SK-N-SH treated with all-trans-retinoic acid at 6 μM for 48 hours (cell line): ENCODE measurements around the gene GRB2.

Experiments
- ATAC-seq: fragments of 200-7000 bp; cut with Tn5 transposase; 3 replicates; pipeline ENCODE4 v1.9.1; 2020; ENCODE audit warnings: mild to moderate bottlenecking, moderate library complexity
- ARNTL ChIP-seq: fragments of 450-650 bp; formaldehyde crosslinking; IDR thresholded peaks from 2 replicates; pipeline ENCODE4 v1.5.0; 2020; ENCODE audit warnings: low read depth, mild to moderate bottlenecking, moderate library complexity, borderline replicate concordance
- BACH2 ChIP-seq: fragments of 250-450 bp; sonication (Bioruptor Pico); IDR thresholded peaks from 2 replicates; pipeline ENCODE4 v1.9.0; 2021; ENCODE audit warnings: mild to moderate bottlenecking, borderline replicate concordance
- CREB5 ChIP-seq: fragments of 250-450 bp; sonication (Bioruptor Pico); IDR thresholded peaks from 2 replicates; pipeline ENCODE4 v1.5.1; 2020; ENCODE audit warnings: low read depth, mild to moderate bottlenecking, moderate library complexity
- CSDC2 ChIP-seq: fragments of 250-450 bp; sonication (Bioruptor Pico); IDR thresholded peaks from 2 replicates; pipeline ENCODE4 v1.5.0; 2020; ENCODE audit warnings: mild to moderate bottlenecking, moderate library complexity
- CSRNP3 ChIP-seq: fragments of 250-450 bp; sonication (Bioruptor Pico); IDR thresholded peaks from 2 replicates; pipeline ENCODE4 v1.5.1; 2021; ENCODE audit warnings: mild to moderate bottlenecking, moderate library complexity
- ESRRG ChIP-seq: fragments of 250-450 bp; sonication (Bioruptor Pico); IDR thresholded peaks from 2 replicates; pipeline ENCODE4 v1.6.1; 2021; ENCODE audit warnings: mild to moderate bottlenecking
- GLIS3 ChIP-seq: fragments of 250-450 bp; sonication (Bioruptor Pico); IDR thresholded peaks from 2 replicates; pipeline ENCODE4 v1.5.0; 2020; ENCODE audit warnings: mild to moderate bottlenecking, moderate library complexity
- OSR1 ChIP-seq: fragments of 250-450 bp; sonication (Bioruptor Pico); IDR thresholded peaks from 2 replicates; pipeline ENCODE4 v1.8.0; 2022; ENCODE audit warnings: moderate library complexity, mild to moderate bottlenecking, inconsistent platforms
- PATZ1 ChIP-seq: fragments of 250-450 bp; sonication (Bioruptor Pico); IDR thresholded peaks from 2 replicates; pipeline ENCODE4 v1.8.0; 2020; ENCODE audit warnings: mild to moderate bottlenecking, moderate library complexity, borderline replicate concordance
- POU6F1 ChIP-seq: fragments of 250-450 bp; sonication (Bioruptor Pico); IDR thresholded peaks from 2 replicates; pipeline ENCODE4 v1.8.0; 2021; ENCODE audit warnings: low read depth, mild to moderate bottlenecking, moderate library complexity, borderline replicate concordance
- PPARA ChIP-seq: fragments of 250-450 bp; sonication (Bioruptor Pico); IDR thresholded peaks from 2 replicates; pipeline ENCODE4 v1.5.0; 2020; ENCODE audit warnings: mild to moderate bottlenecking, borderline replicate concordance
- RARB ChIP-seq: fragments of 250-450 bp; sonication (Bioruptor Pico); IDR thresholded peaks from 2 replicates; pipeline ENCODE4 v1.8.0; 2021; ENCODE audit warnings: mild to moderate bottlenecking, moderate library complexity
- SNAI2 ChIP-seq: fragments of 250-450 bp; sonication (Bioruptor Pico); IDR thresholded peaks from 2 replicates; pipeline ENCODE4 v1.5.0; 2020; ENCODE audit warnings: mild to moderate bottlenecking, moderate library complexity
- TOX ChIP-seq: fragments of 250-450 bp; sonication (Bioruptor Pico); IDR thresholded peaks from 2 replicates; pipeline ENCODE4 v1.8.0; 2021; ENCODE audit warnings: mild to moderate bottlenecking, moderate library complexity, borderline replicate concordance
- TSHZ2 ChIP-seq: fragments of 250-450 bp; sonication (Bioruptor Pico); IDR thresholded peaks from 2 replicates; pipeline ENCODE4 v1.5.0; 2020; ENCODE audit warnings: mild to moderate bottlenecking, moderate library complexity
- ZC3H10 ChIP-seq: fragments of 250-450 bp; sonication (Bioruptor Pico); IDR thresholded peaks from 2 replicates; pipeline ENCODE4 v1.5.1; 2021; ENCODE audit warnings: mild to moderate bottlenecking, moderate library complexity
- ZFP3 ChIP-seq: fragments of 250-450 bp; sonication (Bioruptor Pico); IDR thresholded peaks from 2 replicates; pipeline ENCODE4 v1.5.0; 2020; ENCODE audit warnings: mild to moderate bottlenecking, moderate library complexity
- ZFP30 ChIP-seq: fragments of 450-650 bp; formaldehyde crosslinking; IDR thresholded peaks from 2 replicates; pipeline ENCODE4 v1.5.0; 2022; ENCODE audit warnings: mild to moderate bottlenecking, moderate library complexity
- ZNF565 ChIP-seq: fragments of 450-650 bp; formaldehyde crosslinking; conservative IDR thresholded peaks from 2 replicates; pipeline ENCODE4 v1.5.0; 2020; ENCODE audit warnings: low read depth, mild to moderate bottlenecking, moderate library complexity
- ZNF70 ChIP-seq: fragments of 450-650 bp; formaldehyde crosslinking; IDR thresholded peaks from 2 replicates; pipeline ENCODE4 v1.5.0; 2020; ENCODE audit warnings: mild to moderate bottlenecking, moderate library complexity
- ZNF8 ChIP-seq: fragments of 450-650 bp; formaldehyde crosslinking; IDR thresholded peaks from 2 replicates; pipeline ENCODE4 v1.5.0; 2020; ENCODE audit warnings: mild to moderate bottlenecking, moderate library complexity

The GRB2 gene

GRCh38 chr17:75411328-75412067 is 6.0 kb upstream of the GRB2 start (continued):
- TF ChIP-seq ZNF565 (no peak), CREB5 (CRISPR knock-in tag) (no peak), ZNF8 (CRISPR knock-in tag) (no peak), ZC3H10 (CRISPR knock-in tag) (no peak), CSDC2 (CRISPR knock-in tag) (no peak), ZFP30 (CRISPR knock-in tag) (no peak), PATZ1 (CRISPR knock-in tag) (no peak), SNAI2 (CRISPR knock-in tag) (no peak), OSR1 (CRISPR knock-in tag) (no peak), GLIS3 (CRISPR knock-in tag) (no peak)

- ATAC-seq, result no peak
- TF ChIP-seq ZC3H10 (CRISPR knock-in tag), result no peak
- TF ChIP-seq BACH2 (CRISPR knock-in tag), result no peak
- TF ChIP-seq CSRNP3, result no peak
- no peak for TF ChIP-seq ZNF8 (CRISPR knock-in tag)
- TF ChIP-seq ESRRG (CRISPR knock-in tag), result no peak
- TF ChIP-seq CSDC2 (CRISPR knock-in tag), result no peak
- TF ChIP-seq CREB5 (CRISPR knock-in tag), result no peak
- TF ChIP-seq TSHZ2 (CRISPR knock-in tag), result no peak
- no peak for TF ChIP-seq PPARA (CRISPR knock-in tag)
- TF ChIP-seq, all 23 proteins: peak for 0
Observed at GRCh38 chr17:75410141-75410540, 4.7 kb upstream of the GRB2 start.

GRCh38 chr17:75407655-75408352 is 2.3 kb upstream of the GRB2 start:
- TF ChIP-seq ZNF70 (no peak), ZC3H10 (CRISPR knock-in tag) (no peak), SNAI2 (CRISPR knock-in tag) (no peak), ARNTL (CRISPR knock-in tag) (no peak), ZFP30 (CRISPR knock-in tag) (no peak), CSDC2 (CRISPR knock-in tag) (no peak), ESRRG (CRISPR knock-in tag) (no peak), POU6F1 (CRISPR knock-in tag) (no peak), ZFP3 (CRISPR knock-in tag) (no peak), CREB5 (CRISPR knock-in tag) (no peak), GLIS3 (CRISPR knock-in tag) (no peak), ZNF565 (no peak), BACH2 (CRISPR knock-in tag) (no peak), TOX (CRISPR knock-in tag) (no peak), CSRNP3 (no peak), RARB (CRISPR knock-in tag) (no peak)
- TF ChIP-seq, all 23 proteins: peak for 0

More at GRCh38 chr17:75407655-75408352, 2.3 kb upstream of the GRB2 start:
- no peak for ATAC-seq
